Fibroblast of mammary gland (primary cell): ENCODE measurements around the gene NPHP1.
"Not testable (repeated sequence)": the region's sequence is repeated elsewhere in the genome, so short reads cannot be mapped to it uniquely, and the experiment has no call there.

ENCODE experiments used
- DNase-seq: peaks from one replicate; pipeline ENCODE4 v3.0.0-alpha.2; 2010; ENCODE audit warnings: low read depth
- H3K4me3 ChIP-seq: 2 replicates; pipeline ENCODE4 v1.5.1; 2011; ENCODE audit warnings: low read depth, mild to moderate bottlenecking, low read length, moderate library complexity; ENCODE audit not compliant: control insufficient read depth
- CTCF ChIP-seq: conservative IDR thresholded peaks from 2 replicates; pipeline ENCODE4 v1.5.1; 2011; ENCODE audit warnings: low read depth, low read length, inconsistent platforms; ENCODE audit not compliant: control insufficient read depth, insufficient read depth

Gene NPHP1

GRCh38 chr2:110204408-110205385 lies at the start of gene NPHP1:
Gene NPHP1 (minus strand): TSS chr2:110205013. CDS start chr2:110204968, 45 bp downstream.
- H3K4me3 ChIP-seq: peak within 1 kb of the TSS; percentile 83
- no peak for TF ChIP-seq CTCF
- DNase-seq: peak; percentile 78

- peak; percentile 12 for DNase-seq
Measured at GRCh38 chr2:110248081-110248795, 43.4 kb upstream of the NPHP1 start.

GRCh38 chr2:110245488-110246435 lies 40.9 kb upstream of the NPHP1 start:
- not testable (repeated sequence) for H3K4me3 ChIP-seq, DNase-seq

More at GRCh38 chr2:110248081-110248795, 43.4 kb upstream of the NPHP1 start:
- not testable (repeated sequence) for H3K4me3 ChIP-seq

GRCh38 chr2:110243283-110243682 lies 38.5 kb upstream of the NPHP1 start:
- DNase-seq, H3K4me3 ChIP-seq: not testable (repeated sequence)

- not testable (repeated sequence) for H3K4me3 ChIP-seq, DNase-seq
Measured at GRCh38 chr2:110234514-110234913, 29.7 kb upstream of the NPHP1 start.

GRCh38 chr2:110229886-110230285 lies 25.1 kb upstream of the NPHP1 start:
- DNase-seq, H3K4me3 ChIP-seq: not testable (repeated sequence)

GRCh38 chr2:110222626-110223025 lies 17.8 kb upstream of the NPHP1 start:
- not testable (repeated sequence) for DNase-seq, H3K4me3 ChIP-seq

GRCh38 chr2:110221938-110222337 lies 17.1 kb upstream of the NPHP1 start:
- no peak overlapping the region for H3K4me3 ChIP-seq
- no peak for TF ChIP-seq CTCF
- no peak for DNase-seq

GRCh38 chr2:110220190-110220564 lies 15.4 kb upstream of the NPHP1 start:
- DNase-seq: no peak
- TF ChIP-seq CTCF: no peak
- H3K4me3 ChIP-seq: no peak overlapping the region
